HFFc6 (cell line): ENCODE measurements around the gene ABI3BP. TPM values are rescaled to one million over a fixed set of nuclear protein-coding genes. Genes with fewer than 3 reads are reported as not detected.

ENCODE experiments used
- DNase-seq: peaks from one replicate; pipeline ENCODE4 v3.0.0-alpha.2; 2018
- H3K27ac Mint-ChIP-seq: 2 replicates; pipeline ENCODE4 v1.8.0; 2020; ENCODE audit warnings: mild to moderate bottlenecking, mixed read lengths
- H3K27me3 Mint-ChIP-seq: 2 replicates; pipeline ENCODE4 v1.8.0; 2021; ENCODE audit warnings: mild to moderate bottlenecking, moderate library complexity, mixed read lengths; ENCODE audit not compliant: insufficient read depth
- H3K36me3 Mint-ChIP-seq: 2 replicates; pipeline ENCODE4 v1.8.0; 2021; ENCODE audit warnings: low read depth, mixed read lengths
- H3K4me1 Mint-ChIP-seq: 2 replicates; pipeline ENCODE4 v1.8.0; 2020; ENCODE audit warnings: low read depth, mixed read lengths
- H3K4me3 Mint-ChIP-seq: 2 replicates; pipeline ENCODE4 v1.8.0; 2020; ENCODE audit warnings: mild to moderate bottlenecking, moderate library complexity, mixed read lengths
- H3K9me3 Mint-ChIP-seq: 2 replicates; pipeline ENCODE4 v1.8.0; 2020; ENCODE audit warnings: mild to moderate bottlenecking, mixed read lengths
- total RNA-seq, 6 experiments: library from RNA; stranded (reverse); fragmentation: NEBNext Ultra II Directional; extraction: Animal tissue kit (Norgen Biotek cat#: 25700); gene quantifications; 2 replicates in 1 of 6; 3 replicates in 5 of 6; pipeline ENCODE4 v1.2.3, GENCODE V29; 2021
- TF ChIP-seq, protein P1 (sequence below): fragments of 200-600 bp; sonication (generic); IDR thresholded peaks from 2 replicates; pipeline ENCODE4 v1.5.0; 2021; ENCODE audit warnings: antibody characterized with exemption, mild to moderate bottlenecking

ABI3BP gene
- total RNA-seq, 6 experiments from 2014 or later = 12.4 to 27.8 (median 24.6) TPM

- H3K27ac Mint-ChIP-seq = 0 out of 2 replicates have a peak overlapping the region, but pooled peaks have one; percentile 14
- H3K4me1 Mint-ChIP-seq = peaks cover 64% of the 10 kb centered on the region
- DNase-seq = no peak
- H3K27me3 Mint-ChIP-seq = no peaks in the 10 kb centered on the region; the same call in 1 of the 2 replicates
- no peak overlapping the region for H3K4me3 Mint-ChIP-seq
- H3K9me3 Mint-ChIP-seq = peaks cover 6% of the 10 kb centered on the region
- TF ChIP-seq, protein P1, sequence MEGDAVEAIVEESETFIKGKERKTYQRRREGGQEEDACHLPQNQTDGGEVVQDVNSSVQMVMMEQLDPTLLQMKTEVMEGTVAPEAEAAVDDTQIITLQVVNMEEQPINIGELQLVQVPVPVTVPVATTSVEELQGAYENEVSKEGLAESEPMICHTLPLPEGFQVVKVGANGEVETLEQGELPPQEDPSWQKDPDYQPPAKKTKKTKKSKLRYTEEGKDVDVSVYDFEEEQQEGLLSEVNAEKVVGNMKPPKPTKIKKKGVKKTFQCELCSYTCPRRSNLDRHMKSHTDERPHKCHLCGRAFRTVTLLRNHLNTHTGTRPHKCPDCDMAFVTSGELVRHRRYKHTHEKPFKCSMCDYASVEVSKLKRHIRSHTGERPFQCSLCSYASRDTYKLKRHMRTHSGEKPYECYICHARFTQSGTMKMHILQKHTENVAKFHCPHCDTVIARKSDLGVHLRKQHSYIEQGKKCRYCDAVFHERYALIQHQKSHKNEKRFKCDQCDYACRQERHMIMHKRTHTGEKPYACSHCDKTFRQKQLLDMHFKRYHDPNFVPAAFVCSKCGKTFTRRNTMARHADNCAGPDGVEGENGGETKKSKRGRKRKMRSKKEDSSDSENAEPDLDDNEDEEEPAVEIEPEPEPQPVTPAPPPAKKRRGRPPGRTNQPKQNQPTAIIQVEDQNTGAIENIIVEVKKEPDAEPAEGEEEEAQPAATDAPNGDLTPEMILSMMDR = no peak
- peaks cover 9% of the 10 kb centered on the region; the same call in 1 of the 2 replicates for H3K36me3 Mint-ChIP-seq
These were observed 195.2 kb downstream of the ABI3BP start for GRCh38 chr3:100798012-100798411.

DNA sequence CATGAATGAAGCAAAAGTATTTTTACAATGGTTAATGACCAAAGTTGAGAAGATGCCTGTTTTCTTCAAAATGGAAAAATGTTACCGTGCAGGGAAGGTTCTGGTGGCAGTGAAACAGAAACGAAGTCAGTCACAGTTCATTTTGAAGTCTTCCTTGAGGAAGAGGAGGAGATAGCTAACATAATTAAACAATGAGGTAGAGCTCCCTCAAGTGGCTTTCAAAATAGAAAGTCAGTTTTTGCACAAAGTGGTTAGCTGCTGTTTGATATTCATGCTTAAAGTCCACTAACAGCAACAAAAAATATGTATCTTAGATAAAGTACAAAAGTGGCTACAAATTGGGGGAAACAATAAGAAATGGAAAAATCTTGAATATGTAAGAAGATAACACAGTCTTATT, 196.7 kb downstream of the ABI3BP start:
- Mint-ChIP-seq H3K4me3 (peak overlapping the region; percentile 36; the same call in 1 of the 2 replicates), H3K36me3 (no peaks in the 10 kb centered on the region), H3K9me3 (no peaks in the 10 kb centered on the region), H3K27me3 (no peaks in the 10 kb centered on the region; the same call in 1 of the 2 replicates), H3K4me1 (peaks cover 50% of the 10 kb centered on the region), H3K27ac (no peak overlapping the region)
- DNase-seq = peak; percentile 22
- TF ChIP-seq, protein P1 = peak; percentile 70

DNA sequence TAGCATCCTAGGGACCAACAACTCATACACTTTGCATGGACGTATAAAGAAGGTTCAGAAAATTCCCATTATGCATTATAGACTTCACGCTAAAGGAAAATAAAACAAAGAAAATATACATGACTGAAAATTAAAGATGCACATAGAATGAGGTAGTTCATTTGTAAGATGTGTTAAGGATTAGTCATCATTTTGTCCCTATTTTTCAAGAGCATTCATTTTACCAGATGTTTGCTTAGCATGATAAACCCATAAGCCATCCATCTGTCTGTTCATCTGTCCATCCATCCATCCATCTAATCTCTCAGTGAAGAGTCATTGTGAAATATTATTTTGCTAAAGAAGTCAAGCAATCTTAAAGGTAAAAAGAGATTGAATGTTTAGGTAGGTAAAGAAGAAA, 203.6 kb downstream of the ABI3BP start:
- H3K27me3 Mint-ChIP-seq = no peaks in the 10 kb centered on the region
- H3K4me1 Mint-ChIP-seq = peaks cover 10% of the 10 kb centered on the region
- H3K4me3 Mint-ChIP-seq = no peak overlapping the region
- H3K36me3 Mint-ChIP-seq = peaks cover 8% of the 10 kb centered on the region
- TF ChIP-seq, protein P1 = no peak
- peaks cover 14% of the 10 kb centered on the region for H3K9me3 Mint-ChIP-seq
- no peak overlapping the region for H3K27ac Mint-ChIP-seq
- no peak for DNase-seq

DNA sequence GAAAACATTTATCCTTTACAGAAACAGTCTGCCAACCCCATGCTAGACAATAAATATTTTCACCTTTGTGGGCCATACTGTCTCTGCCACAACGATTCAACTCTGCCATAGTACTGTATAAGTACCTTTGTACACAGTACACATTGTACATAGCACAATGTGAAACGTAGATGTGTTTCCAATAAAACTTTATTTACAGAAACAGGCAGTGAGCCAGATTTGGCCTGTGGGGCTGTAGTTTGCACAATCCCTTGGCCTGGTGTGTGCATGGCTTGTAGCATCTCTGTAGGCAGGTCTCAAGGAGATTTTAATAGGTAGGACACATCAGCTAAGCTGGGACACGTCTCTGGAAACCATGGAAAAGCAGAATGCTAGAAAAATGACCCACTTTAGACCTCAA, 209.6 kb downstream of the ABI3BP start:
- DNase-seq = no peak
- Mint-ChIP-seq H3K4me3 (no peak overlapping the region), H3K27me3 (no peaks in the 10 kb centered on the region; the same call in 1 of the 2 replicates), H3K9me3 (peaks cover 17% of the 10 kb centered on the region), H3K27ac (no peak overlapping the region), H3K4me1 (peaks cover 46% of the 10 kb centered on the region), H3K36me3 (peaks cover 10% of the 10 kb centered on the region)
- TF ChIP-seq, protein P1 = no peak

DNA sequence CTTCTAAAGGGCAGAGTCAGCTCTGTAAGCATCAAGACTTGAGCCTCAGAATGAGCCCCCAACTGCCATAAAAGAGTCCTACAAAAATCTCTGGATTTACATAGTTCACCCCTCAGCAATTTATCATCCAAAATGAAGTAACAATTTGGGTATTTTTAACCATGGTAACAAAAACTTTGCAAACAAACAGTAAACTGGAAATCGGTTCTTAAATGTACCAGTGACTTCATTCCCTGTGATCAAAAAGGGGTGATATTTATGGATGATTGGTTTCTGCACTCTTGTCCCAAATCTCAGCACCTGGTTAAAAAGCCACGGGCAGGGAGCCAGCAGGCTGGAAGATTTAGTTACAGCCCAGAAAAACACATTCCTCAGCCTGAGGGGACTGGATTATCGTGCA, 210.3 kb downstream of the ABI3BP start:
- peak; percentile 46 for DNase-seq
- TF ChIP-seq, protein P1 = no peak
- Mint-ChIP-seq H3K27me3 (no peaks in the 10 kb centered on the region; the same call in 1 of the 2 replicates), H3K9me3 (peaks cover 17% of the 10 kb centered on the region), H3K4me3 (no peak overlapping the region), H3K27ac (peak overlapping the region; percentile 91), H3K36me3 (peaks cover 10% of the 10 kb centered on the region), H3K4me1 (peaks cover 48% of the 10 kb centered on the region)
